GM10266 (cell line): ENCODE data around the gene TUBA3C.
"Not testable (repeated sequence)": the region's sequence is repeated elsewhere in the genome, so short reads cannot be mapped to it uniquely, and the experiment has no call there.

Experiments used
- DNase-seq: peaks from one replicate; pipeline ENCODE4 v3.0.0; 2012; ENCODE audit errors: extremely low spot score
- TF ChIP-seq, protein P1 (sequence below): IDR thresholded peaks from 2 replicates; pipeline ENCODE4 v1.5.1; 2012; ENCODE audit warnings: mild to moderate bottlenecking, low read depth; ENCODE audit not compliant: control insufficient read depth, insufficient read depth; ENCODE audit errors: missing control alignments

Gene TUBA3C

DNA sequence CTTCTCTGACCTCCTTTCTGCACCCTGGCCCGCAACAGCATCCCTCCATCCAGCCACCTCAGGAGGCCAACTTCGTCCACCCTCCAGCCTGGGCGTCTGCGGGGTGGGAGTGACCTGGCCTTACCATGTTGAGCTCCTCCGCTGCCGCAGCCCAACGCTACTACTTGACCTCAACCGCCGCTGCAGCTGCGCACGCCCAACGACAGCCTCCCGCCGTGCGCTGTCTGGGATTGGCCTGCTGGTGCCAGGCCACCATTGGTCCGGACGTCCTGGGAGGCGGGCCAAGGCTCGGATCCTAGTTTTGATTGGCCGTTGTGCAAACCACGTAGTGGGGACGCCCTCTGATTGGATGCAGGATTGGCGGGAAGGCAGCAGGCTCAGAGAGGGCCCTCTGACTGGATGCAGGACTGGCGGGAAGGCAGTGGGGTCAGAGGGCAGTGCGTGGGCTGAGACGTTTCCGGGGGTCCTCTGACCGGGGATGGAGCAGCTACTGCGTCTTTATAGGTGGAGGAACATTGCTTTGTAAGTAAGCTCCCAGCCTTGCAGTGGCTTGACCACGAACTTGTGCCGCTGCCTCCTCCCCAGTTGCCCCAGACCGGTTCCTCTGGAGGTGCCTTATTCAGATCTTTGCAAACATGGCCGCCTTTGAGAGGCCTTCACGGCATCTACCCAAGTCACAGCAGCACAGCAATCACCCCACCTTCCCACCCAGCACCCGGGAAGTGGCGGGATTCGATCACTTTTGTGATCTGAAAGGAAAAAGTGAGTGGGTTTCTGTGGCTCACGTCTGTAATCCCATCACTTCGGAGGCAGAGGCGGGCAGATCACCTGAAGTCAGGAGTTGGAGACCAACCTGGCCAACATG lies at the start of gene TUBA3C:
TUBA3C (minus strand) TSS at position 204 of the 865 bp plus-strand sequence; CDS start at position 127, 77 bp downstream.
- no peak for DNase-seq
- TF ChIP-seq, protein P1, sequence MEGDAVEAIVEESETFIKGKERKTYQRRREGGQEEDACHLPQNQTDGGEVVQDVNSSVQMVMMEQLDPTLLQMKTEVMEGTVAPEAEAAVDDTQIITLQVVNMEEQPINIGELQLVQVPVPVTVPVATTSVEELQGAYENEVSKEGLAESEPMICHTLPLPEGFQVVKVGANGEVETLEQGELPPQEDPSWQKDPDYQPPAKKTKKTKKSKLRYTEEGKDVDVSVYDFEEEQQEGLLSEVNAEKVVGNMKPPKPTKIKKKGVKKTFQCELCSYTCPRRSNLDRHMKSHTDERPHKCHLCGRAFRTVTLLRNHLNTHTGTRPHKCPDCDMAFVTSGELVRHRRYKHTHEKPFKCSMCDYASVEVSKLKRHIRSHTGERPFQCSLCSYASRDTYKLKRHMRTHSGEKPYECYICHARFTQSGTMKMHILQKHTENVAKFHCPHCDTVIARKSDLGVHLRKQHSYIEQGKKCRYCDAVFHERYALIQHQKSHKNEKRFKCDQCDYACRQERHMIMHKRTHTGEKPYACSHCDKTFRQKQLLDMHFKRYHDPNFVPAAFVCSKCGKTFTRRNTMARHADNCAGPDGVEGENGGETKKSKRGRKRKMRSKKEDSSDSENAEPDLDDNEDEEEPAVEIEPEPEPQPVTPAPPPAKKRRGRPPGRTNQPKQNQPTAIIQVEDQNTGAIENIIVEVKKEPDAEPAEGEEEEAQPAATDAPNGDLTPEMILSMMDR = no peak

DNA sequence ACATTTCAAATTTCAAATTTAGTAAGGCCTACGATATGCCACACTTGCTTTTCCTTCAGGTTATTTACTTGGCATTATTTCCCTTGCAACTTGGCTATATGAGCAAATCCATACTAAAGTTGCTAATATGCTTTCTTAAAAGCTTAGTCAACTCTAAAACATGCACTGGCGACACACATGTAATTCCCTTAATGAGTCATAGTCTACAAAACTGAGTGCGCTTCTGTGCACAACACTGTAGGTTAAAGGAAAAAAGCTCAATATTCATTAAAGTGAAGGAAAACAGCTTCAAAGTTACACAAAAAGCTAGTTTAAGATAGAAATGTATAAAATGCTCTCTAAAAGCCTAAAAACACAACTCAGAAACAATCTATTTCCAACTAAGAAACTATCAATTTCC lies 25.8 kb upstream of the TUBA3C start:
- not testable (repeated sequence) for DNase-seq

DNA sequence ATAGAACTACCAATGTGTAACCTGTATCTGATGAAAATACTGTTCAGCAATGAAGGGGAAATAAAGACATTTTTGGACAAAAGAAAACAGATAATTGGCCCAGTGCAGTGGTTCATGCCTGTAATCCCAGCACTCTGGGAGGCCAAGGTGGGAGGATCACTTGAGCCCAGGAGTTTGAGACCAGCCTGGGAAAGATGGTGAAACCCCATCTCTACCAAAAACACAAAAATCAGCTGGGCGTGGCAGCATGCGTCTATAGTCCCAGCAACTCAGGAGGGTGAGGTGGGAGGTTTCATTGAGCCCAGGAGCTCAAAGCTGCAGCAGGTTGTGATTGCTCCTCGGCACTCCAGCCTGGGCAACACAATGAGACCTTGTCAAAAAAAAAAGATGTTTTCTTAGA lies 11.0 kb upstream of the TUBA3C start:
- DNase-seq = not testable (repeated sequence)

DNA sequence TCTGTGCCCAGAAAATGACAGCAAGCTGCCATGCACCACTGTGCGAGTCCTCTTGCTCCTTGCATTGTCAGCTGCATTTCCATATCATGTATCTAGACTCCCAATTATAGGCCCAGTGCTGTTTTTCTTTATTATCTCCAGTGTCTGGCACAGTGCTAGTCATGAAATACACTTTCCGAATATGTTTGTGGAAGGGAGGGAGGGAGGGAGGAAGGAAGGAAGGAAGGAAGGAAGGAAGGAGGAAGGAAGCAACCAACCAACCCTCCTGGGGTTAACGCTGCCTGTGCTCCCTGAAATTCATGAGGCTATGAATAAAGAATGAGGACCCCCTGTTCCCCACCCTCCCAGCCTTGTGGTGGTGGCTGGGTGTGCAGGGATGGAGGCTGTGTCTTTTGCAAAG lies 8.3 kb upstream of the TUBA3C start:
- DNase-seq = not testable (repeated sequence)

DNA sequence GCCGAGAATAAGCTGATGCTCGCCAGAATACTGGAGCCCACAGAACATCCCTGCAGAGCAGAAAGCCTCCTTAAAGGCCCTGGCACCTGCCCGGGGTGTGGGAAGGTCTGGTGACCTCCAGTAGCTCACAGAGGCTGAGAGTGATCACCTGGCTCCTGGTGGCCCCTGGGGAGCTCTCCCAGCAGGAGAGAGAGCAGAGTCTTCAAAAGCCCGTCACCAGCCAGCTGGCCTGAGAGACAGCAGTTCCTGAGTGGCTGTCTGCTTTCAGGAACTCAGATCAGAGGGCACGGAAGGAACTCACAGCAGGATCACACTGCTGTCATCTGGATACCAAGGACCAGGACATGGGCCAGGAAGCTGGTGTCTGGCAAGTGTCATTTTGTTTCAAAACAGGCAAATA lies 7.7 kb upstream of the TUBA3C start:
- DNase-seq = not testable (repeated sequence)

DNA sequence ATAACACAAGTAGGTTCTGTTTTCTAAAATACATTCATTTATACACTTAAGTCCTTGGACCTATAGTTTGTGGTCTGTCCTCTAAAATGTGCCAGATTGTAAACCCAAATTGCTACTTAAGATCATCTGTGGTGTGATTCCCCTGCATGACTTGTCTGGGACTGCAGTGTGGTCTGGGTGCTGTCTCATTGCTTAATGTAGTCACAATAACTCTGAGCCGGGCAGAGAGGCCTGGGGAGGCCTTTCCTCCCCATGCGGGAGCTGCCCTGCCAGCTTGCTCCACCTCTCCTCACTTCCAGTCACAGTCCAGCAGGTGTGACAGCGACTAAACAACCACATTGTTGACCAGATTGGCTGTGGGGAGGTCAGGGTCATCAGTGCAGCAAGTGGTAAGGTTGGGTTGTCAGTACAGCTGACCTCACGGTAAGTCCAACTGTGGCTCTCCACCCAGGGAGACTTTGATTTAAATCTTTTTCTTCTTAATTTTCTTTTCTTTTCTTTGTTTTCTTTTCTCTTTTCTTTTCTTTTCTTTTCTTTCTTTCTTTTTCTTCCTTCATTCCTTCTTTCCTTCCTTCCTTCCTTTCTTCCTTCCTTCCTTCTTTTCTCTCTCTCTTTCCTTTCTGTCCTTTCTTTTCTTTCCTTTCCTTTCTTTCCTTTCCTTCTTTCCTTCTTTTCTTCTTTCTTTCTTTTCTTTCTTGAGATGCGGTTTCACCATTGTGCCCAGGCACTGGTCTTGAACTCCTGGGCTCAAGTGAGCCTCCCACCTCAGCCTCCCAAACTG lies 4.4 kb upstream of the TUBA3C start:
- TF ChIP-seq, protein P1 = no peak
- no peak for DNase-seq

DNA sequence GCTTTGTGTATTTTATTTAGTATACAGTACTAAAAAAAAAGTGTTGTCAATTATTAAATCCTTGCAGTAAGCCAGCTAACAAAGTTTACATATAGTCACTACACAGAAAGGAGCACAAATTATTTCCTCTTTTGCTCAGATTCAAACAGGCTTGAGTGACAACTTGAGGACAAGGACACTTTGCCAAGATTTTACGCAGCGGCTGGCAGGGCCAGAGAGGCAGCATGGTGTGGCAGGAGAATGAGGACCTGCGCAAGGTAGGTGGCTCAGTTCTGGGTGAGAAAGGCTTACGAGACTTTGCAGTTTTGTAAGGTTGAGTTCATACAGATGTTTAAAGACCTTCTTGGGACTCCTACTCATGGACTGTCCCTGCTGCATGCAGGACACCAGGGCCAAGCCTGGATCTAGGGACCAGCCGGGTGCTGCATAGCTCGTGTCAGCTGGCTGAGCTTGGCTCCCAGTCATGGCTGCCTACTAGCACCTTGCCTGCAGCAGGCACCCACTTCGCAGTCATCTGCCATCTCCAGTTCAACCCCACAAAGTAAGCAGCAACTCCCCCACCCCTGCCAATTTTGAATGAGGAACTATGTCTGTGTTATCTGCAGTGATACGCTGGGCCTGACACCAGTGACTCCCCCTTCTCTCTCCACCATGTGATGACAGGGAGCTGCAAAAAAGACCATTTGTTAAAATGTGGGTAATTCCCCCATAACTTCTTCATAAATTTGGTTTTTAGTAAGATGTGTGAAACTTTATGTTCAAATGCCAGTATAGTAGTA lies 3.7 kb upstream of the TUBA3C start:
- TF ChIP-seq, protein P1 = no peak
- no peak for DNase-seq

DNA sequence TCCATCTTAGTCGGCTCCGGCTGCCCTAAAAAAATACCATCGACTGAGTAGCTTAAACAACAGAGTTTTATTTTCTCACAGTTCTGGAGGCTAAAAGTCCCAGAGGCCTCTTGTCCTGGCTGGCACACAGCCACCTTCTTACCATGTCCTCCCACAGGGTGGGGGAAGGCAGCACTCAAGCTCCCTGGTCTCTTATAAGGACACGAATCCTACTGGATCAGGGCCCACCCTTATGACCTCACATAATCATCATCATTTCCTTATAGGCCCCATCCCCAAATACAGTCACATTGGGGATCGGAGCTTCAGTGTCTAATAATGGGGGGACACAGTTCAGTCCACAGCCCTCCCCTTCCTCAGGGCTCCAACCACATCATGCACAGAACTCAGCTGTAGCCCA lies 2.6 kb upstream of the TUBA3C start:
- DNase-seq = no peak
- TF ChIP-seq, protein P1 = no peak

DNA sequence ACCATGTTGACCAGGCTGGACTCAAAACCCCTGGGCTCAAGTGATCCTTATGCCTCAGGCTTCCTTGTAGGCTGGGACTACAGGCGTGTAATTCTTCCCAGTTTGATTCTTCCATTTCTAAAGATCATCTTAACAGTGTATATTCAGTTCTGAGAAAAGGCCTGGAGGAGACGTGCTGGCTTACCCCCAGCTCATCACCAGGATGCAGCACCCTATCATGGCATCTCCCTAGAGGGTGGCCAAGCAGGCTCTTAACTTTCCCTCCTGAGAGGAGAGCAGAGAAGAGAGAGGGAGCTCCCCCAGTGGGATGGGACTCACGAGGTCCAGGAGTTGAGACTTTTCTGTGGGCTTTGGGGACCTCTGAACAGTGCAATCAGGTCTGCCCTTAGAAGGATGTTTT lies 2.1 kb upstream of the TUBA3C start:
- TF ChIP-seq, protein P1 = no peak
- DNase-seq = no peak
